ENCODE results near the gene EXOC3L4.

GRCh38 chr14:103099733-103100280 is 5.3 kb downstream of the EXOC3L4 start:
- TF ChIP-seq, protein P1, sequence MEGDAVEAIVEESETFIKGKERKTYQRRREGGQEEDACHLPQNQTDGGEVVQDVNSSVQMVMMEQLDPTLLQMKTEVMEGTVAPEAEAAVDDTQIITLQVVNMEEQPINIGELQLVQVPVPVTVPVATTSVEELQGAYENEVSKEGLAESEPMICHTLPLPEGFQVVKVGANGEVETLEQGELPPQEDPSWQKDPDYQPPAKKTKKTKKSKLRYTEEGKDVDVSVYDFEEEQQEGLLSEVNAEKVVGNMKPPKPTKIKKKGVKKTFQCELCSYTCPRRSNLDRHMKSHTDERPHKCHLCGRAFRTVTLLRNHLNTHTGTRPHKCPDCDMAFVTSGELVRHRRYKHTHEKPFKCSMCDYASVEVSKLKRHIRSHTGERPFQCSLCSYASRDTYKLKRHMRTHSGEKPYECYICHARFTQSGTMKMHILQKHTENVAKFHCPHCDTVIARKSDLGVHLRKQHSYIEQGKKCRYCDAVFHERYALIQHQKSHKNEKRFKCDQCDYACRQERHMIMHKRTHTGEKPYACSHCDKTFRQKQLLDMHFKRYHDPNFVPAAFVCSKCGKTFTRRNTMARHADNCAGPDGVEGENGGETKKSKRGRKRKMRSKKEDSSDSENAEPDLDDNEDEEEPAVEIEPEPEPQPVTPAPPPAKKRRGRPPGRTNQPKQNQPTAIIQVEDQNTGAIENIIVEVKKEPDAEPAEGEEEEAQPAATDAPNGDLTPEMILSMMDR (IDR thresholded peaks at IDR 0.05), result no peak
- TF ChIP-seq ZFX (IDR thresholded peaks at IDR 0.05; ENCODE audit: borderline replicate concordance), result no peak
